ENCODE measurements around the gene UBQLN3. TPM values are rescaled to one million over a fixed set of nuclear protein-coding genes. Genes with fewer than 3 reads are reported as not detected.

The UBQLN3 gene
- total RNA-seq, 1 donor from 2014 or later = 0.14 TPM

- no peak overlapping the region for H3K4me3 ChIP-seq
- DNase-seq = no peak
- TF ChIP-seq, protein P1, sequence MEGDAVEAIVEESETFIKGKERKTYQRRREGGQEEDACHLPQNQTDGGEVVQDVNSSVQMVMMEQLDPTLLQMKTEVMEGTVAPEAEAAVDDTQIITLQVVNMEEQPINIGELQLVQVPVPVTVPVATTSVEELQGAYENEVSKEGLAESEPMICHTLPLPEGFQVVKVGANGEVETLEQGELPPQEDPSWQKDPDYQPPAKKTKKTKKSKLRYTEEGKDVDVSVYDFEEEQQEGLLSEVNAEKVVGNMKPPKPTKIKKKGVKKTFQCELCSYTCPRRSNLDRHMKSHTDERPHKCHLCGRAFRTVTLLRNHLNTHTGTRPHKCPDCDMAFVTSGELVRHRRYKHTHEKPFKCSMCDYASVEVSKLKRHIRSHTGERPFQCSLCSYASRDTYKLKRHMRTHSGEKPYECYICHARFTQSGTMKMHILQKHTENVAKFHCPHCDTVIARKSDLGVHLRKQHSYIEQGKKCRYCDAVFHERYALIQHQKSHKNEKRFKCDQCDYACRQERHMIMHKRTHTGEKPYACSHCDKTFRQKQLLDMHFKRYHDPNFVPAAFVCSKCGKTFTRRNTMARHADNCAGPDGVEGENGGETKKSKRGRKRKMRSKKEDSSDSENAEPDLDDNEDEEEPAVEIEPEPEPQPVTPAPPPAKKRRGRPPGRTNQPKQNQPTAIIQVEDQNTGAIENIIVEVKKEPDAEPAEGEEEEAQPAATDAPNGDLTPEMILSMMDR (IDR thresholded peaks at IDR 0.05; ENCODE audit: borderline replicate concordance) = no peak
- intact Hi-C loops (cut with micrococcal nuclease) = no loop called here
- H3K27ac ChIP-seq (replicated peaks) = no peak overlapping the region
- no peaks in the 10 kb centered on the region for H3K27me3 ChIP-seq (ENCODE audit: low read depth)
- peaks cover 7% of the 10 kb centered on the region for H3K4me1 ChIP-seq
- peaks cover under 1% of the 10 kb centered on the region for H3K9me3 ChIP-seq (replicated peaks)
- H3K36me3 ChIP-seq = no peaks in the 10 kb centered on the region
Measured at GRCh38 chr11:5531053-5531831, 21.5 kb upstream of the UBQLN3 start.

DNA sequence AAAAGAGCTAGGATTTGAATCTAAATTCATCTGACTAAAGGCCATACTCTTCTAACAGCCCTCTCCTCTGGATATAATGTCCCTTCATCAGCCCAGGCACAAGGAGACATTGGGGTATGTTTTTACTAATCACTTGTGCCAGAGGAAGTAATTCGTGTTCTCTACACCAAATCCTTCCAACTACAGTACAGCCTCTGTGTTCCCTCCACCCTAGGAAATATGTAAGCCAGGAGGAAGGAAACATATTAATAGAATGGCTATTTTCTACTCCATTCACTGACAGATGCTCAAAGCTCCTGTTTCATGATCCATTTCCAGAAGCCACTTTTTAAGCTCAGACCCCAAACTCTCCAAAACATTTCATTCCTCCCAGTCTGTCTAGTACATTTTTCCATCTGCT is 18.7 kb upstream of the UBQLN3 start:
- peak overlapping the region; percentile 60 for H3K27ac ChIP-seq (replicated peaks)
- H3K27me3 ChIP-seq (ENCODE audit: low read depth) = no peaks in the 10 kb centered on the region
- peaks cover 7% of the 10 kb centered on the region for H3K4me1 ChIP-seq
- H3K36me3 ChIP-seq = no peaks in the 10 kb centered on the region
- no peak overlapping the region for H3K4me3 ChIP-seq
- no peak for DNase-seq
- no peaks in the 10 kb centered on the region for H3K9me3 ChIP-seq (replicated peaks)
- TF ChIP-seq, protein P1 (IDR thresholded peaks at IDR 0.05; ENCODE audit: borderline replicate concordance) = no peak
- intact Hi-C loops (cut with micrococcal nuclease) = no loop called here

- TF ChIP-seq, protein P1 (IDR thresholded peaks at IDR 0.05; ENCODE audit: borderline replicate concordance) = no peak
- intact Hi-C loops (cut with micrococcal nuclease) = no loop called here
- no peaks in the 10 kb centered on the region for H3K36me3 ChIP-seq
- peaks cover 7% of the 10 kb centered on the region for H3K4me1 ChIP-seq
- no peaks in the 10 kb centered on the region for H3K9me3 ChIP-seq (replicated peaks)
- H3K4me3 ChIP-seq = no peak overlapping the region
- H3K27me3 ChIP-seq (ENCODE audit: low read depth) = no peaks in the 10 kb centered on the region
- DNase-seq = no peak
- no peak overlapping the region for H3K27ac ChIP-seq (replicated peaks)
Measured at GRCh38 chr11:5527716-5528115, 18.0 kb upstream of the UBQLN3 start.

DNA sequence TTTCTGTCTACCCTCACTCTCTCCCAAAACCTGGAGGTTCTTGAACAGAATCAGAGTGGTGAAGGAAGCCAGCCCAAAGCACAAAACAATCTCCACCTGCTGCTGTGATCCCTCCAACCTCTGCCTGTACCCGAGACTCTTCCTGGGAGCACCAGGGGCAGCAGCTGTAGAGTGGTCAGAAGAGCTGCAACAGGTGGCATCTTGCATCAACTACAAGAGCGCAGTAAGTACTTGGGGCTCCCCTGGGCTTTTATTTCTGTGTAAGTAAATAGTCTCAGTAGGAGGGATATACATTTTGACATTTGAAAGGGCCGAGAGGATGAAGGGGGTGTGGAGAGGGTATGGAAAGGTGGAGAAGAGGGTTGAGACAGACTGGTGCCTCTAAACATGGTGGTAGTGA is 15.0 kb upstream of the UBQLN3 start:
- intact Hi-C loops (cut with micrococcal nuclease) = no loop called here
- TF ChIP-seq, protein P1 (IDR thresholded peaks at IDR 0.05; ENCODE audit: borderline replicate concordance) = no peak
- H3K4me1 ChIP-seq = peaks cover 7% of the 10 kb centered on the region

GRCh38 chr11:5522308-5522707 is 12.6 kb upstream of the UBQLN3 start:
- H3K4me3 ChIP-seq = no peak overlapping the region
- DNase-seq = no peak
- no peak overlapping the region for H3K27ac ChIP-seq (replicated peaks)
- TF ChIP-seq, protein P1 (IDR thresholded peaks at IDR 0.05; ENCODE audit: borderline replicate concordance) = no peak
- H3K27me3 ChIP-seq (ENCODE audit: low read depth) = no peaks in the 10 kb centered on the region
- no peaks in the 10 kb centered on the region for H3K36me3 ChIP-seq
- no peaks in the 10 kb centered on the region for H3K9me3 ChIP-seq (replicated peaks)
- intact Hi-C loops (cut with micrococcal nuclease) = no loop called here
- no peaks in the 10 kb centered on the region for H3K4me1 ChIP-seq

More for the DNA sequence above, 15.0 kb upstream of the UBQLN3 start:
- Histone ChIP-seq H3K36me3 (no peaks in the 10 kb centered on the region), H3K27me3 (ENCODE audit: low read depth) (no peaks in the 10 kb centered on the region), H3K27ac (replicated peaks) (no peak overlapping the region), H3K4me3 (no peak overlapping the region), H3K9me3 (replicated peaks) (no peaks in the 10 kb centered on the region)
- no peak for DNase-seq

Measured in left ventricle myocardium inferior (tissue), 1 donor.